Measurements from ENCODE around the gene PDLIM4.
A peak's percentile ranks its signal among the peaks of the same experiment; 100 is the strongest.

Gene PDLIM4

GRCh38 chr5:132260714-132261551, 3.4 kb downstream of the PDLIM4 start:
- Histone ChIP-seq H3K27me3 (ENCODE audit: control insufficient read depth in 1 of 2, insufficient read depth in 2 of 2, low read length in 2 of 2) (peaks cover 0 to 9% of the 10 kb centered on the region in 2 donors), H3K36me3 (ENCODE audit: control insufficient read depth in 1 of 2, insufficient read depth in 2 of 2, low read length in 2 of 2) (peaks cover 0 to 3% of the 10 kb centered on the region in 2 donors), H3K9me3 (ENCODE audit: control insufficient read depth in 1 of 2, low read length in 2 of 2) (no peaks in the 10 kb centered on the region), H3K4me1 (ENCODE audit: control insufficient read depth in 1 of 2, insufficient read depth in 2 of 2, low read length in 2 of 2) (peaks cover 30 to 31% of the 10 kb centered on the region in 2 donors), H3K27ac (ENCODE audit: low read depth, low read length) (peak overlapping the region; percentile 23), H3K9ac (ENCODE audit: low read depth in 1 of 2, low read length in 2 of 2) (peak overlapping the region in 1 of 2 donors; percentile 69), H3K4me3 (ENCODE audit: low read depth in 1 of 2, low read length in 2 of 2) (no peak overlapping the region)

GRCh38 chr5:132261881-132262845, 4.7 kb downstream of the PDLIM4 start:
- Histone ChIP-seq H3K27me3 (ENCODE audit: control insufficient read depth in 1 of 2, insufficient read depth in 2 of 2, low read length in 2 of 2) (no peaks in the 10 kb centered on the region), H3K27ac (ENCODE audit: low read depth, low read length) (no peak overlapping the region), H3K4me3 (ENCODE audit: low read depth in 1 of 2, low read length in 2 of 2) (no peak overlapping the region), H3K4me1 (ENCODE audit: control insufficient read depth in 1 of 2, insufficient read depth in 2 of 2, low read length in 2 of 2) (peaks cover 34 to 35% of the 10 kb centered on the region in 2 donors), H3K9ac (ENCODE audit: low read depth in 1 of 2, low read length in 2 of 2) (no peak overlapping the region), H3K36me3 (ENCODE audit: control insufficient read depth in 1 of 2, insufficient read depth in 2 of 2, low read length in 2 of 2) (peaks cover 0 to 3% of the 10 kb centered on the region in 2 donors), H3K9me3 (ENCODE audit: control insufficient read depth in 1 of 2, low read length in 2 of 2) (no peaks in the 10 kb centered on the region)

GRCh38 chr5:132262882-132263547, 5.5 kb downstream of the PDLIM4 start:
- H3K9ac ChIP-seq (ENCODE audit: low read depth in 1 of 2, low read length in 2 of 2) = no peak overlapping the region
- no peaks in the 10 kb centered on the region for H3K27me3 ChIP-seq (ENCODE audit: control insufficient read depth in 1 of 2, insufficient read depth in 2 of 2, low read length in 2 of 2)
- H3K9me3 ChIP-seq (ENCODE audit: control insufficient read depth in 1 of 2, low read length in 2 of 2) = no peaks in the 10 kb centered on the region
- H3K4me1 ChIP-seq (ENCODE audit: control insufficient read depth in 1 of 2, insufficient read depth in 2 of 2, low read length in 2 of 2) = peaks cover 34 to 35% of the 10 kb centered on the region in 2 donors
- no peak overlapping the region for H3K4me3 ChIP-seq (ENCODE audit: low read depth in 1 of 2, low read length in 2 of 2)
- no peak overlapping the region for H3K27ac ChIP-seq (ENCODE audit: low read depth, low read length)
- H3K36me3 ChIP-seq (ENCODE audit: control insufficient read depth in 1 of 2, insufficient read depth in 2 of 2, low read length in 2 of 2) = peaks cover 0 to 3% of the 10 kb centered on the region in 2 donors

- Histone ChIP-seq H3K4me3 (ENCODE audit: low read depth in 1 of 2, low read length in 2 of 2) (no peak overlapping the region), H3K36me3 (ENCODE audit: control insufficient read depth in 1 of 2, insufficient read depth in 2 of 2, low read length in 2 of 2) (peaks cover 0 to 3% of the 10 kb centered on the region in 2 donors), H3K9me3 (ENCODE audit: control insufficient read depth in 1 of 2, low read length in 2 of 2) (no peaks in the 10 kb centered on the region), H3K27ac (ENCODE audit: low read depth, low read length) (no peak overlapping the region), H3K27me3 (ENCODE audit: control insufficient read depth in 1 of 2, insufficient read depth in 2 of 2, low read length in 2 of 2) (no peaks in the 10 kb centered on the region), H3K4me1 (ENCODE audit: control insufficient read depth in 1 of 2, insufficient read depth in 2 of 2, low read length in 2 of 2) (peaks cover 34 to 35% of the 10 kb centered on the region in 2 donors), H3K9ac (ENCODE audit: low read depth in 1 of 2, low read length in 2 of 2) (no peak overlapping the region)
Observed at GRCh38 chr5:132263548-132264261, 6.2 kb downstream of the PDLIM4 start.

GRCh38 chr5:132264546-132265335, 7.2 kb downstream of the PDLIM4 start:
- H3K4me3 ChIP-seq (ENCODE audit: low read depth in 1 of 2, low read length in 2 of 2) = no peak overlapping the region
- H3K27me3 ChIP-seq (ENCODE audit: control insufficient read depth in 1 of 2, insufficient read depth in 2 of 2, low read length in 2 of 2) = no peaks in the 10 kb centered on the region
- H3K36me3 ChIP-seq (ENCODE audit: control insufficient read depth in 1 of 2, insufficient read depth in 2 of 2, low read length in 2 of 2) = peaks cover 0 to 3% of the 10 kb centered on the region in 2 donors
- H3K9ac ChIP-seq (ENCODE audit: low read depth in 1 of 2, low read length in 2 of 2) = no peak overlapping the region
- H3K27ac ChIP-seq (ENCODE audit: low read depth, low read length) = peak overlapping the region; percentile 57
- peaks cover 28 to 32% of the 10 kb centered on the region in 2 donors for H3K4me1 ChIP-seq (ENCODE audit: control insufficient read depth in 1 of 2, insufficient read depth in 2 of 2, low read length in 2 of 2)
- H3K9me3 ChIP-seq (ENCODE audit: control insufficient read depth in 1 of 2, low read length in 2 of 2) = no peaks in the 10 kb centered on the region

GRCh38 chr5:132265336-132266030, 8.0 kb downstream of the PDLIM4 start:
- Histone ChIP-seq H3K9me3 (ENCODE audit: control insufficient read depth in 1 of 2, low read length in 2 of 2) (no peaks in the 10 kb centered on the region), H3K4me1 (ENCODE audit: control insufficient read depth in 1 of 2, insufficient read depth in 2 of 2, low read length in 2 of 2) (peaks cover 26 to 28% of the 10 kb centered on the region in 2 donors), H3K4me3 (ENCODE audit: low read depth in 1 of 2, low read length in 2 of 2) (no peak overlapping the region), H3K36me3 (ENCODE audit: control insufficient read depth in 1 of 2, insufficient read depth in 2 of 2, low read length in 2 of 2) (peaks cover 0 to 3% of the 10 kb centered on the region in 2 donors), H3K9ac (ENCODE audit: low read depth in 1 of 2, low read length in 2 of 2) (no peak overlapping the region), H3K27ac (ENCODE audit: low read depth, low read length) (peak overlapping the region; percentile 57), H3K27me3 (ENCODE audit: control insufficient read depth in 1 of 2, insufficient read depth in 2 of 2, low read length in 2 of 2) (no peaks in the 10 kb centered on the region)

- H3K36me3 ChIP-seq (ENCODE audit: control insufficient read depth in 1 of 2, insufficient read depth in 2 of 2, low read length in 2 of 2) = peaks cover 0 to 3% of the 10 kb centered on the region in 2 donors
- peaks cover 19 to 26% of the 10 kb centered on the region in 2 donors for H3K4me1 ChIP-seq (ENCODE audit: control insufficient read depth in 1 of 2, insufficient read depth in 2 of 2, low read length in 2 of 2)
- no peak overlapping the region for H3K9ac ChIP-seq (ENCODE audit: low read depth in 1 of 2, low read length in 2 of 2)
- no peaks in the 10 kb centered on the region for H3K9me3 ChIP-seq (ENCODE audit: control insufficient read depth in 1 of 2, low read length in 2 of 2)
- H3K27me3 ChIP-seq (ENCODE audit: control insufficient read depth in 1 of 2, insufficient read depth in 2 of 2, low read length in 2 of 2) = no peaks in the 10 kb centered on the region
- H3K27ac ChIP-seq (ENCODE audit: low read depth, low read length) = peak overlapping the region; percentile 0
- H3K4me3 ChIP-seq (ENCODE audit: low read depth in 1 of 2, low read length in 2 of 2) = no peak overlapping the region
Observed at GRCh38 chr5:132266031-132266835, 8.7 kb downstream of the PDLIM4 start.

- peaks cover 0 to 3% of the 10 kb centered on the region in 2 donors for H3K36me3 ChIP-seq (ENCODE audit: control insufficient read depth in 1 of 2, insufficient read depth in 2 of 2, low read length in 2 of 2)
- no peaks in the 10 kb centered on the region for H3K27me3 ChIP-seq (ENCODE audit: control insufficient read depth in 1 of 2, insufficient read depth in 2 of 2, low read length in 2 of 2)
- H3K9me3 ChIP-seq (ENCODE audit: control insufficient read depth in 1 of 2, low read length in 2 of 2) = no peaks in the 10 kb centered on the region
- no peak overlapping the region for H3K4me3 ChIP-seq (ENCODE audit: low read depth in 1 of 2, low read length in 2 of 2)
- no peak overlapping the region for H3K27ac ChIP-seq (ENCODE audit: low read depth, low read length)
- H3K4me1 ChIP-seq (ENCODE audit: control insufficient read depth in 1 of 2, insufficient read depth in 2 of 2, low read length in 2 of 2) = peaks cover 19 to 21% of the 10 kb centered on the region in 2 donors
- H3K9ac ChIP-seq (ENCODE audit: low read depth in 1 of 2, low read length in 2 of 2) = no peak overlapping the region
Observed at GRCh38 chr5:132266836-132267160, 9.3 kb downstream of the PDLIM4 start.
